Cardiac muscle cell (in vitro differentiated cells and primary cell): ENCODE results near the gene CCM2. TPM values are rescaled to one million over a fixed set of nuclear protein-coding genes. Genes with fewer than 3 reads are reported as not detected.
A peak's percentile ranks its signal among the peaks of the same experiment; 100 is the strongest.

Experiments used
- DNase-seq, 2 donors: peaks; one replicate each; pipeline versions ENCODE4 v3.0.0 to v3.0.0-alpha.2; 2010 to 2017; ENCODE audit warnings: low read depth in 1 of 2, low spot score in 1 of 2
- H3K27ac ChIP-seq: fragments of 200-600 bp; sonication (generic); 2 replicates; pipeline ENCODE4 v1.5.1; 2016
- H3K27me3 ChIP-seq: fragments of 200-600 bp; sonication (generic); 2 replicates; pipeline ENCODE4 v1.6.0; 2016; ENCODE audit warnings: control low read depth
- H3K36me3 ChIP-seq: fragments of 200-600 bp; sonication (generic); 2 replicates; pipeline ENCODE4 v1.5.1; 2016; ENCODE audit warnings: control low read depth
- H3K4me1 ChIP-seq: fragments of 200-600 bp; sonication (generic); 2 replicates; pipeline ENCODE4 v1.8.1; 2017; ENCODE audit warnings: low read depth, mild to moderate bottlenecking, mixed run types
- H3K4me3 ChIP-seq: fragments of 200-600 bp; sonication (generic); 2 replicates; pipeline ENCODE4 v1.5.1; 2016; ENCODE audit warnings: mild to moderate bottlenecking
- H3K9me3 ChIP-seq: fragments of 200-600 bp; sonication (generic); 2 replicates; pipeline ENCODE4 v1.5.1; 2017; ENCODE audit warnings: low read depth, mild to moderate bottlenecking, control low read depth
- polyA plus RNA-seq: library from polyadenylated mRNA; unstranded; fragments of >200 nt; fragmentation: Nextera tagmentation; extraction: Ambion mirVana; gene quantifications from 2 replicates; pipeline ENCODE4 v1.2.1, GENCODE V29; 2016
- total RNA-seq: library from RNA; depleted of rRNA; stranded (reverse); fragments of >200 nt; gene quantifications from 2 replicates; pipeline ENCODE4 v1.2.3, GENCODE V29; 2016
- TF ChIP-seq, protein P1 (sequence below): IDR thresholded peaks from 2 replicates; pipeline ENCODE4 v1.5.1; 2012; ENCODE audit warnings: low read depth, mild to moderate bottlenecking, low read length

CCM2 gene
- total and polyA plus RNA-seq, 2 experiments from 2014 or later = 38.3 to 65.7 TPM

DNA sequence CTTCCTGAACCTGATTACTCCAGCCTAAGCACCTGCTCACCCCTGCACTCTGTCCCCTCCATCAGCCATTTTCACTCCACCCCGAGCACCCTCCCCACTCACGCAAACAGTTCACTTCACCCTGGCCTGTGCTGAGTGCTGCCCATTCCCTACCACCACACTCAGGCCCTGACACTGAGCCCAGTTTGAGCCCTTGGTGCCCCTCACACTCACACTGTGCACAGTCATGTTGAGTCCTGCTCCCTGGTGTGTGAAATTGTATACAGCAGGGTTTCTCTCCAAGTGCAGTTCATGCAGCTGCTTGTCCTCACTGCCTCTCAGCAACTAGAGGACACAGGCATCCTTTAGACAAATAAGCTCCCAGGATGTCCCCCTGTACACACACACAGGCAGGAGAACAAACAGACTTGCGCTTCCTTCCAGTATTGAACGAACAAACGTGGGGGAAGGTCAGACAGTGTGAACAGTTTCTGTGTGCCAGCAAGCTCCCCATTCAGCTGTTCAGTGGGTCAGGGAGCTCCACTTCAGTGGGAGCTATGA lies 28.0 kb upstream of the CCM2 start:
- Histone ChIP-seq H3K27me3 (no peaks in the 10 kb centered on the region), H3K4me1 (no peaks in the 10 kb centered on the region), H3K36me3 (no peaks in the 10 kb centered on the region), H3K9me3 (no peaks in the 10 kb centered on the region), H3K27ac (no peak overlapping the region), H3K4me3 (no peak overlapping the region)
- no peak for DNase-seq
- TF ChIP-seq, protein P1, sequence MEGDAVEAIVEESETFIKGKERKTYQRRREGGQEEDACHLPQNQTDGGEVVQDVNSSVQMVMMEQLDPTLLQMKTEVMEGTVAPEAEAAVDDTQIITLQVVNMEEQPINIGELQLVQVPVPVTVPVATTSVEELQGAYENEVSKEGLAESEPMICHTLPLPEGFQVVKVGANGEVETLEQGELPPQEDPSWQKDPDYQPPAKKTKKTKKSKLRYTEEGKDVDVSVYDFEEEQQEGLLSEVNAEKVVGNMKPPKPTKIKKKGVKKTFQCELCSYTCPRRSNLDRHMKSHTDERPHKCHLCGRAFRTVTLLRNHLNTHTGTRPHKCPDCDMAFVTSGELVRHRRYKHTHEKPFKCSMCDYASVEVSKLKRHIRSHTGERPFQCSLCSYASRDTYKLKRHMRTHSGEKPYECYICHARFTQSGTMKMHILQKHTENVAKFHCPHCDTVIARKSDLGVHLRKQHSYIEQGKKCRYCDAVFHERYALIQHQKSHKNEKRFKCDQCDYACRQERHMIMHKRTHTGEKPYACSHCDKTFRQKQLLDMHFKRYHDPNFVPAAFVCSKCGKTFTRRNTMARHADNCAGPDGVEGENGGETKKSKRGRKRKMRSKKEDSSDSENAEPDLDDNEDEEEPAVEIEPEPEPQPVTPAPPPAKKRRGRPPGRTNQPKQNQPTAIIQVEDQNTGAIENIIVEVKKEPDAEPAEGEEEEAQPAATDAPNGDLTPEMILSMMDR = no peak

DNA sequence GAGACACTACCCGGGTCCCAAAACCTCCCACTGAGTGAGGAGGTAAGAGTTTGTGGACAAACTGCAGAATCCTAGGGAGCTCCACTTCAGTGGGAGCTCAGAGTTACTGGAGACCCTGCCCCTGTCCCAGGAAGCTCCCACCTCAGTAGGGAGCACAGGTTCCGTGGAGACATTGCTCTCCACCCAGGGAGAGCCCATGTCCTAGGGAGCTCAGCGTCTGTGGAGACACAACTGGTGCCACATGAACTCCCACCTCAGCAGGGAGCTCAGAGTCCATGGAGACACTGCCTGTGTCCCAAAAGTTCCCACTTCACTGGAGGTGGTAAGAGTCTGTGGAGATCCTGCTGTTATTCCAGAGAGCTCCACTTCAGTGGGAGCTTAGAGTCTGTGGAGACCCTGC lies 27.4 kb upstream of the CCM2 start:
- TF ChIP-seq, protein P1 = no peak
- no peaks in the 10 kb centered on the region for H3K36me3 ChIP-seq
- H3K27ac ChIP-seq = no peak overlapping the region
- no peaks in the 10 kb centered on the region for H3K4me1 ChIP-seq
- no peak for DNase-seq
- no peaks in the 10 kb centered on the region for H3K9me3 ChIP-seq
- no peak overlapping the region for H3K4me3 ChIP-seq
- no peaks in the 10 kb centered on the region for H3K27me3 ChIP-seq

DNA sequence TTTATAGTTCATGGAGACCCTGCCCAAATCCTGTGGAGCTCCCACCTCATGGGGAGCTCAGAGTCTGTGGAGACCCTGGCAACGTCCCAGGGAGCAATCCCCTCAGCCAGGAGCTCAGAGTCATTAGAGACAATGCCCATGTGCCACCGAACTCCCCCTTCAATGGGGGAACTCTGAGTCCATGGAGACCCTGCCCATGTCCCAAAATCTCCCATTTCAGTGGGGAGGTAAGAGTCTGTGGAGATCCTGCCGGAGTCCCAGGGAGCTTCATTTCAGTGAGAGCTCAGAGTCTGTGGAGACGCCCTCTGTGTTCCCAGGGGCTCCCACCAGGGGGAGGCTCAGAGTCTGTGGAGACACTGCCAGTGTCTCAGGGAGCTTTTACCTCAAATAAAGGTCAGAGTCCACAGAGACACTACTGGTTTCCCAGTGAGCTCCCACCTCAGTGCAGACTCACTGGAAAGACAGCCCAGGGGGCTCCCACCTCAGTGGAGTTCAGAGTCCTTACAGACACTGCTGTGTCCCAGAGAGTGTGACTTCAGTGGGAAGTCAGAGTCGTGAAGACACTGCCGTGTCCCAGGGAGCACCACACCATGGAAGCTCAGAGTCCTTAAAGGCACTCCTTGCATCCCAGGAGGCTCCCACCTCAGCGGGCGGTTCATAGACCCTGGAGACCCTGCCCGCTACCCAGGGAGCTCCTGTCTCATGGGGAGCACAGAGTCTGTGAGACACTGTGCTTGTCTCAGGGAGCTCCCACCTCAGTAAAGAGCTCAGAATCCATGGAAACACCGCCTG lies 26.2 kb upstream of the CCM2 start:
- no peaks in the 10 kb centered on the region for H3K27me3 ChIP-seq
- TF ChIP-seq, protein P1 = peak; percentile 76
- H3K9me3 ChIP-seq = no peaks in the 10 kb centered on the region
- no peaks in the 10 kb centered on the region for H3K4me1 ChIP-seq
- DNase-seq = peak in 1 of 2 donors; percentile 53
- H3K36me3 ChIP-seq = no peaks in the 10 kb centered on the region
- H3K27ac ChIP-seq = no peak overlapping the region
- H3K4me3 ChIP-seq = no peak overlapping the region

DNA sequence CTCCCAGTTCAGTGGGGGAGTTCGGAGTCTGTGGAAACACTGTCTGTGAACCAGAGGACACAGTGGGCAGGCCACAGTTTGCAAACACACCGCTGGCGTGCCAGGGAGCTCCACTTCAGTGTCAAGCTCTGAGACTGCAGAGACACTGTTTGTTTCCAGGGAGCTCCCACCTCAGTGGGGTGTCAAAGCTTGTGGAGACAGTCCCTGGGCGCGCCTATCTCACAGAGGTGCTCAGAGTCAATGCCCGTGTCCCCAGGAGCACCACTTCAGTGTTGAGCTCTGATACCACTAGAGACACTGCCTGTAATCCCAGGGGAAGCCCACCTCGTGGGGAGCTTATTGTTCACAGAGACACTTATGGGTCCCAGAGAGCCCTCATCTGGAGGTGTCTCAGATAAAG lies 25.5 kb upstream of the CCM2 start:
- no peak for DNase-seq
- TF ChIP-seq, protein P1 = no peak

DNA sequence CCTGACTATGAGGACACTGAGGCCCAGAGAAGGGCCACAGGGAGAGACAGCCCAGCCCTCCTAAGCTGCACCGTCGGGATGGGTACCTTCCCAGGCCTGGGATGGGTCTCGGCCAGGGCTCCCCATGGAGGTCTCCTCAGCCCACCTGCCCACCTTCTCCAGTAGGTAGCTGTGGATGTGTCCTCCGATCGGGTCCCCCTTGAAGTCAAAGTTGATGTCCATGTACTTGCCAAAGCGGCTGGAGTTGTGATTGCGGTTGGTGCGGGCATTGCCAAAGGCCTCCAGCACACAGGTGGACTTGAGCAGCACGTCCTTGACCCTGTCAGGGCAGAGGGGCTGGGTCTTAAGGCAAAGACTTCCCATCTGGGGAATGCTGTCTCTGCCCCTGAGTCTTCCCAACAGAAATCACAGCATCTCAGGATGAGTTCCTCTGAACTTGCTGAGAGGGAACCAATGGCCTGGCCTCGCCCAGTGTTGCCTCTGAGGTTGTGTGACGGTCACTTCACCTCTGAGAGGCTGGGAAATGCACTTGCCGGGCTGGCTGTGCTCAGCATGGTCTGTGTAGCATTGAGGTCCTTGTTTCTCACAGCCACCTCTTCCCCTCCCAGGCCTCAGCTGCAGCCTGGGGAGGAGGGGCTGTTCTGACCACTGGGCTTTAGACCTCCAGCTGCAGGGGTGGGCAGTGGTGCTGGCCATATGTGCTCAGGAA lies 24.5 kb upstream of the CCM2 start:
- DNase-seq = no peak
- TF ChIP-seq, protein P1 = no peak
- H3K27ac ChIP-seq = no peak overlapping the region
- no peaks in the 10 kb centered on the region for H3K27me3 ChIP-seq
- no peaks in the 10 kb centered on the region for H3K9me3 ChIP-seq
- peaks cover 9% of the 10 kb centered on the region for H3K4me1 ChIP-seq
- no peaks in the 10 kb centered on the region for H3K36me3 ChIP-seq
- no peak overlapping the region for H3K4me3 ChIP-seq

More for the DNA sequence above, 25.5 kb upstream of the CCM2 start:
- no peak overlapping the region for H3K4me3 ChIP-seq
- peaks cover under 1% of the 10 kb centered on the region for H3K4me1 ChIP-seq
- H3K27me3 ChIP-seq = no peaks in the 10 kb centered on the region
- no peak overlapping the region for H3K27ac ChIP-seq
- H3K36me3 ChIP-seq = no peaks in the 10 kb centered on the region
- H3K9me3 ChIP-seq = no peaks in the 10 kb centered on the region
